Measurements from ENCODE around the gene ELMO1.

- TF ChIP-seq CTCF (IDR thresholded peaks at IDR 0.05) (no peak), POLR2AphosphoS5 (IDR thresholded peaks at IDR 0.05) (no peak), POLR2A (IDR thresholded peaks at IDR 0.05) (no peak)
Measured at GRCh38 chr7:37336259-37336658, 112.4 kb downstream of the ELMO1 start.
